Fibroblast of lung (primary cell): Measurements from ENCODE around the gene MCF2L2.

ENCODE experiments used
- EZH2 ChIP-seq: IDR thresholded peaks from 2 replicates; pipeline ENCODE4 v1.5.1; 2012; ENCODE audit warnings: low read length, control low read depth, mild to moderate bottlenecking; ENCODE audit errors: missing control alignments
- TF ChIP-seq, protein P1 (sequence below), 2 donors: IDR thresholded peaks in 1 of 2; conservative IDR thresholded peaks in 1 of 2; 1 replicate in 1 of 2; 2 replicates in 1 of 2; pipeline ENCODE4 v1.5.1; 2011 to 2012; ENCODE audit warnings: low read length in 2 of 2, control low read depth in 1 of 2, inconsistent platforms in 1 of 2, low read depth in 1 of 2, mild to moderate bottlenecking in 1 of 2

- TF ChIP-seq, protein P1, sequence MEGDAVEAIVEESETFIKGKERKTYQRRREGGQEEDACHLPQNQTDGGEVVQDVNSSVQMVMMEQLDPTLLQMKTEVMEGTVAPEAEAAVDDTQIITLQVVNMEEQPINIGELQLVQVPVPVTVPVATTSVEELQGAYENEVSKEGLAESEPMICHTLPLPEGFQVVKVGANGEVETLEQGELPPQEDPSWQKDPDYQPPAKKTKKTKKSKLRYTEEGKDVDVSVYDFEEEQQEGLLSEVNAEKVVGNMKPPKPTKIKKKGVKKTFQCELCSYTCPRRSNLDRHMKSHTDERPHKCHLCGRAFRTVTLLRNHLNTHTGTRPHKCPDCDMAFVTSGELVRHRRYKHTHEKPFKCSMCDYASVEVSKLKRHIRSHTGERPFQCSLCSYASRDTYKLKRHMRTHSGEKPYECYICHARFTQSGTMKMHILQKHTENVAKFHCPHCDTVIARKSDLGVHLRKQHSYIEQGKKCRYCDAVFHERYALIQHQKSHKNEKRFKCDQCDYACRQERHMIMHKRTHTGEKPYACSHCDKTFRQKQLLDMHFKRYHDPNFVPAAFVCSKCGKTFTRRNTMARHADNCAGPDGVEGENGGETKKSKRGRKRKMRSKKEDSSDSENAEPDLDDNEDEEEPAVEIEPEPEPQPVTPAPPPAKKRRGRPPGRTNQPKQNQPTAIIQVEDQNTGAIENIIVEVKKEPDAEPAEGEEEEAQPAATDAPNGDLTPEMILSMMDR (conservative IDR thresholded peaks at IDR 0.05 in 1 of 2, IDR thresholded peaks at IDR 0.05 in 1 of 2; ENCODE audit: low read depth in 1 of 2, low read length in 2 of 2): no peak
- no peak for TF ChIP-seq EZH2
Measured at GRCh38 chr3:183172051-183172639, 256.3 kb downstream of the MCF2L2 start.
